HG03432 (cell line): ENCODE results near the gene MYRIP.
"Not testable (repeated sequence)": the region's sequence is repeated elsewhere in the genome, so short reads cannot be mapped to it uniquely, and the experiment has no call there.

Experiments
- ATAC-seq: cut with Tn5 transposase; IDR thresholded peaks from one replicate; pipeline ENCODE4 v1.9.1; 2021; ENCODE audit warnings: mild to moderate bottlenecking, moderate library complexity; ENCODE audit not compliant: unreplicated experiment

Gene MYRIP

GRCh38 chr3:40022297-40022827 is 213.0 kb downstream of the MYRIP start:
- ATAC-seq, result no peak

DNA sequence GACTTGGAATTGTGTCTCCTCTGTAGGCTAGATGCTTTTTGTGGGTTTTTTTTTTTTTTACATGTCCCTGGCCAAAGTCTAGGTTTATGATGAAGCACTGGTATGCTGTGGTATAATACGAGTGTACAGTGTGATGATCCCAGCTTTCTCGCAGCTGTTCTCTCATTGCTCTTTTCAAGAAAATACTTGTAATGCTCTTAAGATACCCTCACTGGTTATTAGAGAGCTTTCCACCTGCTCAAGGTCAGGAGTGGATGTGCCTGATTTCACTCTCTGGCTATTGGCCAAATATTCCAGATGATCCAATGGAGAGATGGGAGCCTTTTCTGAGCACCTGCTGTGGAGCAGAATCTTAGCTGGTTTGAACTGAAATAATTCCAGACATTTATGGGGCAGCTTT is 215.1 kb downstream of the MYRIP start:
- no peak for ATAC-seq

DNA sequence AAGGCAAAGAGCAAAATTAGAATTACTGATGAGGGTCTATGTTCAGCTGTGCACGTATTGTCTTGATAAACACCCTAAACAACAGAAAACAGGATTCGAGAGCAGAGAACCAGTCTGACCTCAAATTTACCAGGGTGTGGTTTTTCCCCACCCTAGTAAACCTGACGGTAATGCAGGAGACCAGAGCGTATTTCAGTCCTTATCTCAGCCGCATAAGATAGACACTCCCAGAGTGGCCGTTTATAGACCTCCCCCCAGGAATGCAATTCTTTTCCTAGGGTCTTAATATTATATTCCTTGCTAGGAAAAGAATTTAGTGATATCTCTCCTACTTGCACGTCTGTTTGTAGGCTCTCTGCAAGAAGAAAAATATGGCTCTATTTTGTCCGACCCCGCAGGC is 216.5 kb downstream of the MYRIP start:
- not testable (repeated sequence) for ATAC-seq

- ATAC-seq, result no peak
Observed at GRCh38 chr3:40035177-40035576, 225.8 kb downstream of the MYRIP start.

- no peak for ATAC-seq
Observed at GRCh38 chr3:40037582-40037981, 228.2 kb downstream of the MYRIP start.

GRCh38 chr3:40042752-40043443 is 233.5 kb downstream of the MYRIP start:
- ATAC-seq, result no peak

- ATAC-seq, result no peak
Observed at GRCh38 chr3:40043444-40043755, 234.0 kb downstream of the MYRIP start.

DNA sequence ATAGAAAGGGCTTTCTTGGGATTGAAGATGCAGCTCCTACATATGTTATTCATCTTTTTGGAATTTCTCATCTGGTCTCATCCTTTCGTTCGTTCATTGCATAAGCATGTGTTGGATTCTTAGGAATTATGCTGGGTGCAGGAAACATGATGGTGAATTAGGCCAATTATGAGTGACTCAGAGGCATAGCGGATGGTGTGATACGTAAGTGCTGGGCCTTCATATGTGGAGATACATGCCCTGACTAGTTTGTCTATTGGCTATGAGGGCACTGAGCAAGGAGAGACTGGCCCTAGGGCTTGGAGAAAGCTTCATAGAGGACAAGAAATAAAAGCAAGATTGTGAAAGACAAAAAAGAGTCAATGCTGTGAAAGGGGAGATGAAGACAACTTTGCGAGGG is 235.1 kb downstream of the MYRIP start:
- ATAC-seq, result no peak

DNA sequence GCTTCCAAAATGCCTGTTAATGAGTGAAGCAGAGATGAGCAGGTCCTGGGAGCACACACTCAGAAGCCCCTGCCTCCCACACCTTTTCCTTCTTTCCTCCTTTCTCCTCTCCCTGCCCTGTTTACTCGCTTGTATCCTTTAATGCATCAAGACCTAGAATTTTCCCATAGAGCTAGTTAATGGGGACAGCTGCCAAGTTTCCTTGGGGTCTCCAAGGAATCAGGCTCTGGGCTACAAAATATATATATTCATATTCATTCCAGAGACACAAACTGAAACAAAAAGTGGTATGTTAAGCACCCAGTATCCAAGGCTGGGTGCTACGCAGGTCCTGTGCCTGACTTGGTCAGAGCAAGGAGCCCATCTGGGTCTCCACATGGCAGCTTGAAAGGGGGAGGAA is 235.6 kb downstream of the MYRIP start:
- ATAC-seq, result no peak

GRCh38 chr3:40046149-40046548 is 236.7 kb downstream of the MYRIP start:
- ATAC-seq, result no peak

DNA sequence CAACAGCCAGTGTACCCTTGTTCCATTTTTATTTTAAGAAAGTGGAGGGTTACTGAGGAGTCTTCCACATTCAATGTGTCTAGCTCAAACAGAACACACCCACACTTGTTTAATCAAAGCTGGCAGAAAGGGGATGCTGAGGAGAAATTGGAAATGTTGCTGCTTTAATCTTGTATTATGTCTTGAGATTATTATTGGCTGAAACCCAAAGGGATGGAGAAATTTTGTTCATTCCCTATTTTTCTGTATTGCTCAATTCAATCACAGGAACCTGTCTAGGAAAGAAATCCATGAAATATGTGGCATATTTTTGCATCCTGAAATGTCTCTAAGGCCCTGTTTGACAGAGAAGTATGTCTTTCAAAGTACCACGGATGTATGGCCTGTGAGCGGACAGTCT is 238.0 kb downstream of the MYRIP start:
- no peak for ATAC-seq

- ATAC-seq, result no peak
Observed at GRCh38 chr3:40053663-40054062, 244.3 kb downstream of the MYRIP start.

DNA sequence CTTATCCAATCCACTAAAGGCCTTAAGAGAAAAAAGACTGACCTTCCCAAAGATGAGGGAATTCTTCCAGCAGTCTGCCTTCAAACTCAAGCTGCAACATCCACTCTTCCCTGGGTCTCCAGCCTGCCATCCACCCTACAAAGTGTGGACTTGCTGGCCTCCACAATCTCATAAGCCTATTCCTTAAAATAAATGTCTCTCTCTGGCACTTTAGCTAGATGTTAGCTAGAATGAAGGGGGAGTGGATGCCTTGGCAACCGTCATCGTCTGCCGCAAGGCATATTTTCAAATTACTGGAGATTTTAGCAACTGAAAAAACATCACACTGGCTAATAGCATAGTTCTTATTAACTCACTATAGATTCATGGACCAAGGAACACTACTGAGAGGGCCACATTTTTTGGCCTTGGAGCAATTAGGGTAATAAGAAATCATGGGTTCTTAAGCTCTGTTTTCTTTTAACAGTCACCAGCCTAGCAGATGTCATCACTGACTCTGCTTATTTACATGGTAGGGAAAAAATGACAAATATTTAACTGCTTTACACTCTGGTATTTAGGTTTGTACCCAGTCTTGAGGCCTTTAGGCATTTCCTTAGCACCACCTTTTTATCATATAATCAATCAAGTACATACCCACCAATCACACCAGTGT is 245.3 kb downstream of the MYRIP start:
- ATAC-seq, result no peak

GRCh38 chr3:40055361-40055760 is 246.0 kb downstream of the MYRIP start:
- ATAC-seq, result no peak

DNA sequence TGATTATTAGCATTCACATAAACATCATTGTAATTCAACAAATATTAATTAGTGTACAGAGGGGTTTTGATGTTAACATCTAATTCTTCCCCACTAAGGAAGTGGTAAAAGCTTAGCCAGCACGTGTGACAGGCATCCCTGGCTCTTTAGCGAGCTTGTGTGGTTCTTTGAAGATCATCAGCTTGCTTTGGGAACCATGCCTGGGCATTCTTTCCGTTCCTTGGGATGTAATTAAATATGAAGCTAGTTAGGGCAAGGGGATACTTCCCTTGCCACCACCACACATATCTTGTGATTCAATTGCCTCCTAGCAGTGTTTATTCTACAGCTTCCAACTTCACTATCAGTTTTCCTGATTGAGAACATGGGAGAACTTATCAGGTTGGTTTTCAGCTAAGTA is 246.5 kb downstream of the MYRIP start:
- ATAC-seq, result no peak

GRCh38 chr3:40057077-40057476 is 247.7 kb downstream of the MYRIP start:
- no peak for ATAC-seq

DNA sequence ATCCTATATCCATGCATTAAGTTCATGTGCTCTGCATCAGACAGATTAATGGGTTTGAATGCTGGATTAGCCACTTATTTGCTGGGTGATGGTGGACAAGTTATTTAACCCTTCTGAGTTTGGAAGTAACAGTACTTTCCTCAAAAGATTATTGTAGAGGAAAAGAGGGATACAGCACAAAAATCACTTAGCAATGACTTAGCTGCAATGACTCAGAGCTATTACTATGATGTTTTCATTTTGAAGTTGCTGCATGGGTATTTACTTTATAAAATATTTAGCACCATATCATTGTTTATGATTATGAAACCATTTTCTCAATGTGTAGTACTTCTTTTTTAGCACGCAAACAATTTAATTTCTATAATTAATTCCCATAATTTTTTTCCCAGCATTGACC is 248.4 kb downstream of the MYRIP start:
- no peak for ATAC-seq

GRCh38 chr3:40068636-40069035 is 259.2 kb downstream of the MYRIP start:
- no peak for ATAC-seq

- ATAC-seq, result no peak
Observed at GRCh38 chr3:40070816-40071215, 261.4 kb downstream of the MYRIP start.

DNA sequence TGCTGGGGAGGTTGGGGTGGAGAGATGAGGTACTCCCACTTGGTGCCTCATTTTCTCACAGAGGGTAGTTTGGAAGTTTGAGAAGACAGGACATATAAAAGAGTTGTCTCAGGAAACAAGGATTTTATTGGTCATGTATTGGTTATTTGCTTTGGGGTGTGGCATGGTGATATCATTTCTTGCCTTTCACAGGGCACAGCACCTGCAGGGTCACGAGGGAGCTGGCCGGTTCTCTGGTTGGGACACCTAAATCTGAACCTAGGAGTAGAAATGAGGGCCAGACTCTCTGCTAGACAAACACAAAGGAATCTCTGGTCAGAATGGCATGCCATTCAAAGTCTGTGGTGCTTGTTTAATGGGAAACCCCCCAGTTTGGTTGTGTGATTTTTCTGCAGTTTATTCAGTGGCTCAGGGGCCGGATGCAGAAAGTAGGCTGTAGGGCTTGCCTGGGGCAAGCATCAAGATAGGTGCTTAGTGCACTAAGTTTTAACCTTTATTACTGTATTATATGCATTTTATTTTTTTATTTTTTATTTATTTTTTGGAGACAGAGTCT is 262.4 kb downstream of the MYRIP start:
- no peak for ATAC-seq

- ATAC-seq, result no peak
Observed at GRCh38 chr3:40073310-40074007, 264.1 kb downstream of the MYRIP start.

DNA sequence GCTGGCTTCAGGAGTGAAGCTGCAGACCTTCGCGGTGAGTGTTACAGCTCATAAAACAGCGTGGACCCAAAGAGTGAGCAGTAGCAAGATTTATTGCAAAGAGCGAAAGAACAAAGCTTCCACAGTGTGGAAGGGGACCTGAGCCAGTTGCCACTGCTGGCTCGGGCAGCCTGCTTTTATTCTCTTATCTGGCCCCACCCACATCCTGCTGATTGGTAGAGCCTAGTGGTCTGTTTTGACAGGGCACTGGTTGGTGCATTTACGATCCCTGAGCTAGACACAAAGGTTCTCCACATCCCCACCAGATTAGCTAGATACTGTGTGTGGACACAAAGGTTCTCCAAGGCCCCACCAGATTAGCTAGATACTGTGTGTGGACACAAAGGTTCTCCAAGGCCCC is 267.7 kb downstream of the MYRIP start:
- not testable (repeated sequence) for ATAC-seq
